ENCODE results near the gene TANC1.

Gene TANC1

DNA sequence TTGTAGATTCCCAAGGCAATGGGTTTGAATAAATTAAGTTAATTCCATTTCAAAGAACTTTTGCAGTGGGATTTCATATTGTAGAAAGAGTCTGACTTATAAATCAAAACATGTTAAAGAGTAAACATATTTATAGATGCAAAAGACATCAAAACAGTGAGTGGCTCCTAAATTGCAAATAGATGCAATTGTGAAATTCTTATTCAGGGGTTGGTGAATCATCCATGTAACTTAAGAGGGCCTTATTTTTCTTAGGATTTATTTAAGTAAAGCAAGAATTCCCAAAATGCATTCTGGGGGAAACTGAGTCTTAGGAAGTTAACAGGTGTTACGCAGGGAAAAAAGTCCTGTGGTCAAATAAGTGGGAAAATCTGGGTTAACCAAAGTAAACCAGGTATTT, 11.3 kb downstream of the TANC1 start:
- no peak overlapping the region for H3K27ac ChIP-seq
- TF ChIP-seq, protein P1, sequence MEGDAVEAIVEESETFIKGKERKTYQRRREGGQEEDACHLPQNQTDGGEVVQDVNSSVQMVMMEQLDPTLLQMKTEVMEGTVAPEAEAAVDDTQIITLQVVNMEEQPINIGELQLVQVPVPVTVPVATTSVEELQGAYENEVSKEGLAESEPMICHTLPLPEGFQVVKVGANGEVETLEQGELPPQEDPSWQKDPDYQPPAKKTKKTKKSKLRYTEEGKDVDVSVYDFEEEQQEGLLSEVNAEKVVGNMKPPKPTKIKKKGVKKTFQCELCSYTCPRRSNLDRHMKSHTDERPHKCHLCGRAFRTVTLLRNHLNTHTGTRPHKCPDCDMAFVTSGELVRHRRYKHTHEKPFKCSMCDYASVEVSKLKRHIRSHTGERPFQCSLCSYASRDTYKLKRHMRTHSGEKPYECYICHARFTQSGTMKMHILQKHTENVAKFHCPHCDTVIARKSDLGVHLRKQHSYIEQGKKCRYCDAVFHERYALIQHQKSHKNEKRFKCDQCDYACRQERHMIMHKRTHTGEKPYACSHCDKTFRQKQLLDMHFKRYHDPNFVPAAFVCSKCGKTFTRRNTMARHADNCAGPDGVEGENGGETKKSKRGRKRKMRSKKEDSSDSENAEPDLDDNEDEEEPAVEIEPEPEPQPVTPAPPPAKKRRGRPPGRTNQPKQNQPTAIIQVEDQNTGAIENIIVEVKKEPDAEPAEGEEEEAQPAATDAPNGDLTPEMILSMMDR (IDR thresholded peaks at IDR 0.05), result no peak
- no peak for TF ChIP-seq ZFX (IDR thresholded peaks at IDR 0.05; ENCODE audit: borderline replicate concordance)

GRCh38 chr2:158984604-158985135, 16.2 kb downstream of the TANC1 start:
- no peak overlapping the region for H3K27ac ChIP-seq
- TF ChIP-seq, protein P1 (IDR thresholded peaks at IDR 0.05), result no peak

- TF ChIP-seq, protein P1 (IDR thresholded peaks at IDR 0.05), result no peak
- H3K27ac ChIP-seq, result no peak overlapping the region
Observed at GRCh38 chr2:158988501-158988900, 20.1 kb downstream of the TANC1 start.

DNA sequence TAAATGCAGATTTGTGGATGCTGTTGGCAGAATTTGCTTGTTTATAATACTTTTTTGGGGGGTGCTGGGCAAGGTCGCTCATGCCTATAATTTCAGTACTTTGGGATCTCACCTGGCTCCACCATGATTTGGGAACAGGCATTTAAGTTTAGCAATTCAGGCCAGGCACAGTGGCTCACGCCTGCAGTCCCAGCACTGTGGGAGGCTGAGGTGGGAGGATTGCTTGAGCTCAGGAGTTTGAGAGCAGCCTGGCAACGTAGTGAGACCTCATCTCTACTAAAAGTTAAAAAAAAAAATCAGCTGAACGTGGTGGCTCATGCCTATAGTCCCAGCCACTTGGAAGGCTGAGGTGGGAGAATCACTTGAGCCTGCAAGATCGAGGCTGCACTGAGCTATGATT, 20.7 kb downstream of the TANC1 start:
- TF ChIP-seq, protein P1 (IDR thresholded peaks at IDR 0.05), result no peak
- TF ChIP-seq ZFX (IDR thresholded peaks at IDR 0.05; ENCODE audit: borderline replicate concordance), result no peak
- no peak overlapping the region for H3K27ac ChIP-seq

GRCh38 chr2:158990397-158991214, 22.2 kb downstream of the TANC1 start:
- no peak for TF ChIP-seq ZFX (IDR thresholded peaks at IDR 0.05; ENCODE audit: borderline replicate concordance)
- TF ChIP-seq, protein P1 (IDR thresholded peaks at IDR 0.05), result no peak
- H3K27ac ChIP-seq, result no peak overlapping the region

GRCh38 chr2:158993030-158993429, 24.6 kb downstream of the TANC1 start:
- no peak overlapping the region for H3K27ac ChIP-seq
- TF ChIP-seq, protein P1 (IDR thresholded peaks at IDR 0.05), result no peak
- TF ChIP-seq ZFX (IDR thresholded peaks at IDR 0.05; ENCODE audit: borderline replicate concordance), result no peak
